HFF-Myc (cell line): Measurements from ENCODE around the gene CLEC16A.
"Not testable (repeated sequence)": the region's sequence is repeated elsewhere in the genome, so short reads cannot be mapped to it uniquely, and the experiment has no call there.

ENCODE experiments used
- DNase-seq: peaks from one replicate; pipeline ENCODE4 v3.0.0-alpha.2; 2011; ENCODE audit warnings: low read depth; ENCODE audit errors: extremely low read depth
- H3K4me3 ChIP-seq: replicated peaks from 2 replicates; pipeline ENCODE4 v1.5.1; 2011; ENCODE audit warnings: low read depth, mild to moderate bottlenecking, control low read depth, low read length
- TF ChIP-seq, protein P1 (sequence below): IDR thresholded peaks from 2 replicates; pipeline ENCODE4 v1.5.1; 2012; ENCODE audit warnings: mild to moderate bottlenecking, low read depth, low read length, control low read depth; ENCODE audit errors: missing control alignments

The CLEC16A gene

DNA sequence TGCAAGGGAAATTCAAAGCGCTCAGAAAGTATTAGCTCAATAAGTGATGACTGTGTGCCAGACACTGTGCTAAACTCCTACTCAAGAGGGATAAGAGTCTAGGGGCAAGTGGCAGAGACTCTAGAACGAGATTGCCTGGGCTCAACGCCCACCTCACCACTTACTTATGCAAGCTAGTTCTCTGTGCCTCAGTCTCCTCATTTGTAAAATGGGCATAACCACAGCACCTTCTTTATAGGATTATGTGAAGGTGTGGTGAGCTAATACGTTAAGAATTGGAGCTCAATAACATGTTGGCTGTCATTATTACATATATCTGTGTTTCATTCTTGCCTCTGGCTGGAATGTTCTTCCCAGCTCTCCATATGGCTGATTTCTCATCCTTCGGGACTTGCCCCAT is 17.5 kb upstream of the CLEC16A start:
- no peak overlapping the region for H3K4me3 ChIP-seq
- DNase-seq: no peak
- TF ChIP-seq, protein P1, sequence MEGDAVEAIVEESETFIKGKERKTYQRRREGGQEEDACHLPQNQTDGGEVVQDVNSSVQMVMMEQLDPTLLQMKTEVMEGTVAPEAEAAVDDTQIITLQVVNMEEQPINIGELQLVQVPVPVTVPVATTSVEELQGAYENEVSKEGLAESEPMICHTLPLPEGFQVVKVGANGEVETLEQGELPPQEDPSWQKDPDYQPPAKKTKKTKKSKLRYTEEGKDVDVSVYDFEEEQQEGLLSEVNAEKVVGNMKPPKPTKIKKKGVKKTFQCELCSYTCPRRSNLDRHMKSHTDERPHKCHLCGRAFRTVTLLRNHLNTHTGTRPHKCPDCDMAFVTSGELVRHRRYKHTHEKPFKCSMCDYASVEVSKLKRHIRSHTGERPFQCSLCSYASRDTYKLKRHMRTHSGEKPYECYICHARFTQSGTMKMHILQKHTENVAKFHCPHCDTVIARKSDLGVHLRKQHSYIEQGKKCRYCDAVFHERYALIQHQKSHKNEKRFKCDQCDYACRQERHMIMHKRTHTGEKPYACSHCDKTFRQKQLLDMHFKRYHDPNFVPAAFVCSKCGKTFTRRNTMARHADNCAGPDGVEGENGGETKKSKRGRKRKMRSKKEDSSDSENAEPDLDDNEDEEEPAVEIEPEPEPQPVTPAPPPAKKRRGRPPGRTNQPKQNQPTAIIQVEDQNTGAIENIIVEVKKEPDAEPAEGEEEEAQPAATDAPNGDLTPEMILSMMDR: no peak

DNA sequence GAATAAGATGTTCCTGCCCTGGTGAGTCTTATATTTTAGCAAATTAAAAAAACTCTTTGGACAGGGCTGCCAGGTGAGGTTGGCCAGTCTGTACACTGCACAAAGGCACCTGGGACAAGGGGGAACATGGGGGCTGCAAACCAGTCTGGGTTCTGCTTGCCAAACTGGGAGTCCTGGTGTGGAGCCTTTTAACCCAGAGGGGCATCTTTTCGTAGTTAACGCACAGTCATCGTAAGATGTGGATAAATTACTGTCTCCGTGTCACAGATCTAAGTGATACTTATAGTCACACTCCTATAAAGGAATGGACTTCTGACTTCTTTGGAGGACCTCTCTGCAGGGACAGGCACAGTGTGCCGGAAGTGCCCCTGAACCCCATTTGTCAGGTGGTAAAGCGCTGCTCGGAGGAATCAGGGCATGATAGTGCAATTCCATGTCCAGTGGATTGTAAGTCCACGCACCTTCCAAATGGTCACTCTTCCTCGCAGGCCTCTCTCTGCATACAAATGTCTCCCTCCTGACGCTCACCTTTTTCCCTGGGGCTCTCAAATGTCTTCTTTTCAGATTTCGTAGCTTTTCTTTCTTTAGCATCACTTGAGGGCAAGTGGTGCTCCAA is 16.8 kb upstream of the CLEC16A start:
- TF ChIP-seq, protein P1: no peak
- no peak overlapping the region for H3K4me3 ChIP-seq
- no peak for DNase-seq

DNA sequence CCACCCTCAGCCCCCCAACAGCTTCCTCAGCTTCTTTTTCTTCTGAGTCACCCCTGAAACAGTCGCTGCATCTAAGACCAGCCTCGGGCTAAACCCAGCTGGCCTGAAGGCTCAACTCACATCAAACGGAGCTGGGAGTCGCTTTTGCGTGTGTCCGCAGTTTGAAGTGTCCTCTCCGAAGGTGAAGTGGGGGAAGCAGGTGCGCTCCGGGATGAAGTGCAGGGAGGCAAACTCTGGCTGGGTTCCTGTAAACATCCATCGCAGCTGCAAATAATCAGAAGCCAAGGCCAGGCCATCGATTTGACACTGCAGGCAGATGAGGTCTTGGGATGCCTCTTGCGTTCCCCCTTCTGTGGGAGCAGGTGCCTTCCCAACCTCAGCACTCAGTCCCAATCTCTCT is 15.3 kb upstream of the CLEC16A start:
- H3K4me3 ChIP-seq, DNase-seq: not testable (repeated sequence)

DNA sequence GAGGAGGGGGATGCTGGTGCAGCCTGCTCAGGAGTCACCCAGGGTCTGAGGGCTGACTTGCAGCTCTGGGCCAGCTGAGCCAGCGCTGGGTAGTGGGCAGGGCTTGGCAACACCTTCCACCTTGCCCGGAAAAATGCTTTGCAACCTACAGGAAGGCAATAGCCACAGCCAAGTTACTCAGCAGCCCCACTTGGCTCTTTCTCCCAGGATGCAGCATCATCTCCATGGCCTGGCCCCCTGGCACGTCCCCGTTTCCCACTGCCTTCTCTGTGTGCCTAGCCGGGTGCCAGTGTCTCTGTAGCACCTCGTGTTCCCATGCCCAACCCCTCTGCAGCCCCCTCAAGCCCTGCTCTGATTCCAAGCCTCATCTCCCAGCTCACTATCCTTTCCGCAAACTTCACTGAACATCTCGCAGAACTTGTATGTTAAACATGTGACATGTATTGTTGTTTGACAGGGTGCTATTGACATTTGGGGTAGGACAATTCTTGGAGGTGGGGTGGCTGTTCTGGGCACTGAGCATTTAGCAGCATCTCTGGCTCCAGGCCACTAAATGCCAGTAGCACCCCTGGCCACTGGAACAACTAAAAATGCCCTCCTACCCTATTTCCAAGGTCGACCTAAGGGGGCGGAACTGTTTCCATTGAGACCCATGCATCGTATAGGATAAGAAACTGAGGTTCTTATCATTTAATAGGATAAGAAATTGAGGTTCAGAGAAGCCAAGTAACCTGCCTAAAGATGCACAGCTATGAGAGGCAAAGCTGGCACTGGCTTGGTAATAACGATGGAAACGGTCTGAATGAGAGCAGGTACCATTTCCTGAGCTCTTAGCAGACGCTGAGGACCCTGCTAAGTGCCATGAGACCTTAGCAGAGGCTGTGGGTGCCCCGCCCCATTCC is 14.3 kb upstream of the CLEC16A start:
- no peak for DNase-seq
- TF ChIP-seq, protein P1: no peak
- no peak overlapping the region for H3K4me3 ChIP-seq

DNA sequence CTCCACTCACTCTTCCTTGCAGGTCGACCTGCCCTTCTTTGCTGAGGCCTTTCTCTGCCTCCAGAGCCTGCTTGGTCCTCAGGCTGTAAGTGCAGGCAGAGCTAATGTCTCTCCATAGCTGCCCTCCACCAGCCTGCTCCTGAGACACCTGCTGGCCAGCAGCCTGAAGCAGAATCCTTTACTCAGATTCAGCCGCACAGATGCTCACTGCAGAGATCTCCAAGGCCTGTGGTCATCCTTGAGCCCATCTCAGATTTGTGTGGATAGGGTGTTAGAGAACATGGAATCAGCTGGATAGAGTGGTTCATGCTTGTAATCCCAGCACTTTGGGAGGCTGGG is 13.6 kb upstream of the CLEC16A start:
- TF ChIP-seq, protein P1: no peak
- no peak for DNase-seq
- H3K4me3 ChIP-seq: no peak overlapping the region

DNA sequence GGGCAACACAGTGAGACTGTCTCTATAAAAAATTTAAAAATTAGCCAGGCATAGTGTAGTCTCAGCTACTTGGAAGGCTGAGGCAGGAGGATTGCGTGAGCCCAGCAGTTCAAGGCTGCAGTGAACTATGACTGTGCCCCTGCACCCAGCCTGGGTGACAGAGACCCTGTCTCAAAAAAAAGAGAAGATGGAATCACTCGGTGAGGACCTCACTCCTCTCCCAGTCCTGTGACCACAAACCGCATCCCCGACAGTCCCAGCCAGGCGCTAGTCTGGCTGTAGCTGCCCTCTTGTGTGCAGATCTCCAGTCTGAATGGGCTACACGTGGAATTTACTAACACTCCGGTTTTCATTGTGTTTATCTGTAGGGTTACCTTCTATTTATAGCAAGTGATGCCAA is 13.2 kb upstream of the CLEC16A start:
- no peak for DNase-seq
- no peak overlapping the region for H3K4me3 ChIP-seq
- TF ChIP-seq, protein P1: no peak

DNA sequence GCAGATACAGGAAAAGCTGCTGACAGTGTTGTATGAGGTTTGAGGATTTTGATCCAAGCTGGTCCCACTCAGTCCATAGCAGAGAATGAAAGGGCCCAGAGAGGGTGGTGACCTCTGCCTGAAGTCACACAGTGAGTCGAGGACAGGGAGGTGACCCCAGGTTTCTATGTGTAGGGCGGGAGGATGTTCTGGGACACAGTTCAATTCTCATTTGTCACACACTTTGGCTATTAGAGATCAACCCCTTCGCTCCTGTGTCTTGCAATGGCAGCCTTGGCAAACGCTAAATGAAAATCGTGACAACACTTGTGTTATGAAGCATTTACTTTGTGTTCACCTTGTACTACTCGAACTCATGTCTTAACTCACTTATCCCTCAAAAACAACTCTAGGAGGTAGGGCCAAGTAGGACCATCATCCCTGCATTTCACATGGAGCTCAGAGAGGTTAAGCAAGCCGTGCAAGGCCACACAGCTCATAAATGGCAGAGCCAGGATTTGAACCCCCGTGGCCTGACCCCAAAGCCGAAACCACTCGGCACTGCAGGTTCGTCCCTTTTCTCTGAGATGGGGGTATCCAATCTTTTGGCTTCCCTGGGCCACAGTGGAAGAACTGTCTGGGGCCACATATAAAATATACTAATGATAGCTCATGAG is 12.3 kb upstream of the CLEC16A start:
- no peak for DNase-seq
- TF ChIP-seq, protein P1: no peak
- H3K4me3 ChIP-seq: no peak overlapping the region
